ENCODE measurements around the gene CIDEA.
A peak's percentile ranks its signal among the peaks of the same experiment; 100 is the strongest.
"Not testable (repeated sequence)": the region's sequence is repeated elsewhere in the genome, so short reads cannot be mapped to it uniquely, and the experiment has no call there.

CIDEA gene

DNA sequence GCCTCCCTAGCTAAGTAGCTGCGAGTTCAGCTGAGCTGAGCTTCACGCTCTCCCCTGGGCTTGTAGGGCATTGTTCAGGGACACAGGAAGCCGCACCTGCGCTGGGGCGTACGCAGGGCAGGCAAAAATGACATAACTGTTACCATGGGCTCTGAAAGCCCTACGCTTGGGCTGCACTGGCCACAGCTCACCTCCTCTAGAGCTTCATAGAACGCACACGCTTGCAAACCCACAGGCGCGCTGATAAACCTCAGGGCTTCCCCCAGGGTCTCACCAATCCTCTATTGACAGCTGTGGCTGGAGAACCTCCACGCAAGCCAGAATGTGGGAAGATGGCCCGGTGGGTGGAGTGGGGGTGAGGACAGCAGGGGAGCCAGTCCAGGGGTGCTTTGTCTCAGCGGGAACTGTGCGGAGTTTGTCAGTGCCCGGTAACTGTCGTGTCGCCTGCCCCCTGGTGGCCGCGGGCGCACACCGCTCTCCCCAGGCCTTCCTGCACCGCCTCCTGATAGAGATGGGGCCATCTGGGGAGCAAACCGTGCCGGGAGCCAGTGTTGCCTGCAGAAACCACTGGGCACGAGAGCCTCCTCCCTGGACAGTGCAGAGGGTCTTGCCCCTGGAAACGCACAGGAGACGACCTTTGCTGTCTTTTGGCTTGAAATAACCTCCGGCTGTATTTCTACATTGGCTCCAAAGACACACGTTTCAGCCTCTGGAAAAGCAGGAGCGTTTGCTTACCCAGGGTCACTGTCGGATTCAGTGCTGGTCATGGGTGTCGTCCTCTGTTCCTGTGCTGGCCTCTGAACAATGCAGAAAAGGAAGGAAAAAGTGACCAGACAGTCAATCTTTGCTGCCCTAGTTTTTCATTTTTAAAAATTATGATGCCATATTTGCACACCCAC lies 17.0 kb upstream of the CIDEA start:
- Histone ChIP-seq H3K9me3 (ENCODE audit: severe bottlenecking) (no peaks in the 10 kb centered on the region), H3K36me3 (no peaks in the 10 kb centered on the region)
- DNase-seq, result peak; percentile 80

DNA sequence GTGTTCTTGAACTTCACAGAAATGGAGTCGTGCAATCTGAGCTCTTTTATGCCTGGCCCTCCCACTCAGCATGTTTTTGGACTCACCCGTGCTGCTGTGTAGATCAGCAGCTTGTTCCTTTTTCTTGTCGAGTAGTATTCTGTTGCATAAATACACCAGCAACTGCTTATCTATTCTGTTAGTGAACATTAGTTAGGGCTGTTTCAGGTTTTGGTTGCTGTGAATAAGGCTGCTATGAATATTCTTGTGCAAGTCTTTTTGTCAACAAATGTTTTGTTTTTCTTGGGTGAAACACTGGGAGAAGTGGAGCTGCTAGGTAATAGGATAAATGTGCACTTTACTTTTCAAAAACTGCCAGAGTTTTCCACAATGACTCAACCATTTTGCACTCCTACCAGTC lies 15.3 kb upstream of the CIDEA start:
- no peaks in the 10 kb centered on the region for H3K36me3 ChIP-seq
- no peak for DNase-seq
- no peaks in the 10 kb centered on the region for H3K27me3 ChIP-seq (ENCODE audit: insufficient read depth, low read depth, severe bottlenecking)
- H3K4me3 ChIP-seq (ENCODE audit: low read depth, low read length), result no peak overlapping the region
- no peak overlapping the region for H3K27ac ChIP-seq
- no peaks in the 10 kb centered on the region for H3K9me3 ChIP-seq (ENCODE audit: severe bottlenecking)
- TF ChIP-seq, protein P1, sequence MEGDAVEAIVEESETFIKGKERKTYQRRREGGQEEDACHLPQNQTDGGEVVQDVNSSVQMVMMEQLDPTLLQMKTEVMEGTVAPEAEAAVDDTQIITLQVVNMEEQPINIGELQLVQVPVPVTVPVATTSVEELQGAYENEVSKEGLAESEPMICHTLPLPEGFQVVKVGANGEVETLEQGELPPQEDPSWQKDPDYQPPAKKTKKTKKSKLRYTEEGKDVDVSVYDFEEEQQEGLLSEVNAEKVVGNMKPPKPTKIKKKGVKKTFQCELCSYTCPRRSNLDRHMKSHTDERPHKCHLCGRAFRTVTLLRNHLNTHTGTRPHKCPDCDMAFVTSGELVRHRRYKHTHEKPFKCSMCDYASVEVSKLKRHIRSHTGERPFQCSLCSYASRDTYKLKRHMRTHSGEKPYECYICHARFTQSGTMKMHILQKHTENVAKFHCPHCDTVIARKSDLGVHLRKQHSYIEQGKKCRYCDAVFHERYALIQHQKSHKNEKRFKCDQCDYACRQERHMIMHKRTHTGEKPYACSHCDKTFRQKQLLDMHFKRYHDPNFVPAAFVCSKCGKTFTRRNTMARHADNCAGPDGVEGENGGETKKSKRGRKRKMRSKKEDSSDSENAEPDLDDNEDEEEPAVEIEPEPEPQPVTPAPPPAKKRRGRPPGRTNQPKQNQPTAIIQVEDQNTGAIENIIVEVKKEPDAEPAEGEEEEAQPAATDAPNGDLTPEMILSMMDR (IDR thresholded peaks at IDR 0.05; ENCODE audit: low read depth, low read length), result no peak

More for the DNA sequence above, 17.0 kb upstream of the CIDEA start:
- Histone ChIP-seq H3K4me3 (ENCODE audit: low read depth, low read length) (no peak overlapping the region), H3K27ac (no peak overlapping the region), H3K27me3 (ENCODE audit: insufficient read depth, low read depth, severe bottlenecking) (no peaks in the 10 kb centered on the region)
- TF ChIP-seq, protein P1 (IDR thresholded peaks at IDR 0.05; ENCODE audit: low read depth, low read length), result peak; percentile 99

DNA sequence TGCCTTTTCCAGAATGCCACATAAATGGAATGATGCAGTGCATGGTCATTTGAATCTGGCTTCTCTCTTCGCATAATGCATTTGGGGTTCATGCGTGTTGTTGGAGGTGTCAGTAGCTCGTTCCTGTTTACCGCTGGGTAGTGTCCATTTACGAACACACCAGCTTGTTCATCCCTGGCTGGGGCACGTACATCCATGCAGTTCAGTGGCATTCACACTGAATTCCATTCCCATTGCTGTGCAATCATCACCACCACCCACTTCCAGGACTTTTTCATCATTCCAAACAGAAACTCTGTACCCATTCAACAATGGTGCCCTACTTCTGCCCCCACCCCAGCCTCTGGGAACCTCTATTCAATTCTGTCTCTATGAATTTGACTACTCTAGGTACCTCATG lies 14.7 kb upstream of the CIDEA start:
- TF ChIP-seq, protein P1 (IDR thresholded peaks at IDR 0.05; ENCODE audit: low read depth, low read length), result no peak
- no peak for DNase-seq

DNA sequence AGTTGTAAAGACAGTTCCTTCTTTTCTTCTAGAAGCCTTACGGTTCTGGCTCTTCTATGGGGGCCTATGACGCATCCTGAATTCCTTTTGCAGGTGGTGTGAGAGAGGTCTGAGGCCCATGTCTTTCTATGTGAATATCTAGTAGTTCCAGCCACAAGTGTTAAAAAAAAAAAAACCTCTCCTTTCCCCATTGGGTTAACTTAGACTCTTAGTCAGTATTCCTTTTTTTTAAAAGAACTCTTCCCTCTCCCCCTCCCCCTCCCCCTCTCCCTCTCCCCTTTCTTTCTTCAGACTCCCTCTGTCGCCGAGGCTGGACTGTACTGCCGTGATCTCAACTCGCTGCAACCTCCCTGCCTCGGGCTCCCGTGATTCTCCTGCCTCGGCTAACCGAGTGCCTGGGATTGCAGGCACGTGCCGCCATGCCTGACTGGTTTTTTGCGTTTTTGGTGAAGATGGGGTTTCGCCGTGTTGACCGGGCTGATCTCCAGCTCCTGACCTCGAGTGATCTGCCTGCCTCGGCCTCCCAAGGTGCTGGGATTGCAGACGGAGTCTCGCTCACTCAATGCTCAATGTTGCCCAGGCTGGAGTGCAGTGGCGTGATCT lies 11.4 kb upstream of the CIDEA start:
- Histone ChIP-seq H3K27ac (no peak overlapping the region), H3K27me3 (ENCODE audit: insufficient read depth, low read depth, severe bottlenecking) (no peaks in the 10 kb centered on the region), H3K4me3 (ENCODE audit: low read depth, low read length) (no peak overlapping the region), H3K36me3 (no peaks in the 10 kb centered on the region), H3K9me3 (ENCODE audit: severe bottlenecking) (no peaks in the 10 kb centered on the region)
- DNase-seq, result no peak
- TF ChIP-seq, protein P1 (IDR thresholded peaks at IDR 0.05; ENCODE audit: low read depth, low read length), result no peak

More for the DNA sequence above, 14.7 kb upstream of the CIDEA start:
- H3K27ac ChIP-seq, result no peak overlapping the region
- no peak overlapping the region for H3K4me3 ChIP-seq (ENCODE audit: low read depth, low read length)
- H3K27me3 ChIP-seq (ENCODE audit: insufficient read depth, low read depth, severe bottlenecking), result no peaks in the 10 kb centered on the region
- H3K9me3 ChIP-seq (ENCODE audit: severe bottlenecking), result no peaks in the 10 kb centered on the region
- no peaks in the 10 kb centered on the region for H3K36me3 ChIP-seq

DNA sequence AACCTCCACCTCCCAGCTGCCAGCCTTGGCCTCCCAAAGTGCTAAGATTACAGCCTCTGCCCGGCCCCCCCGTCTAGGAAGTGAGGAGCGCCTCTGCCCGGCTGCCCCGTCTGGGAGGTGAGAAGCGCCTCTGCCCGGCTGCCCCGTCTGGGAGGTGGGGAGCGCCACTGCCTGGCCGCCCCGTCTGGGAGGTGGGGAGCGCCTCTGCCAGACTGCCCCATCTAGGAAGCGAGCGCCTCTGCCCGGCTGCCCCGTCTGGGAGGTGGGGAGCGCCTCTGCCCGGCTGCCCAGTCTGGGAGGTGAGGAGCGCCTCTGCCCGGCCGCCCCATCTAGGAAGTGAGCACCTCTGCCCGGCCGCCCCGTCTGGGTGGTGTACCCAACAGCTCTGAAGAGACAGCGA lies 10.9 kb upstream of the CIDEA start:
- not testable (repeated sequence) for H3K9me3 ChIP-seq (ENCODE audit: severe bottlenecking); H3K4me3 ChIP-seq (ENCODE audit: low read depth, low read length); H3K36me3 ChIP-seq; H3K27me3 ChIP-seq (ENCODE audit: insufficient read depth, low read depth, severe bottlenecking); DNase-seq; H3K27ac ChIP-seq

DNA sequence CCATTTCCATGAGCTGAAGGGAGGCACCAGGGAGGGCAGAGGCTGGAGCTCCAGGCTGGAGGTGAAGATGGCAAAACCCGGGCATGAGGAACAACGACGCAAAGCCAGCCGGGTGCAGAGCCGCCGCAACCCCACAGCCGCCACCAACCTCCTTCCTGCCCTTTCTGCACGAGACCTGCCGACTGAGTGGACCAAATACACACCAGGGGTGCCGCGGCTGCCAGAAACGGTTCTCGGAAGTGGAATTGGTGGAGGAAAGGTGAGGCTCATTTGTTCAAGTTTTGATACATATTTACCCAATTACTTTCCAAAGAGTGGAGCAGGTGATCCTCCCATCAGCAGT lies 8.4 kb upstream of the CIDEA start:
- no peak for DNase-seq
- Histone ChIP-seq H3K27me3 (ENCODE audit: insufficient read depth, low read depth, severe bottlenecking) (no peaks in the 10 kb centered on the region), H3K9me3 (ENCODE audit: severe bottlenecking) (no peaks in the 10 kb centered on the region), H3K36me3 (no peaks in the 10 kb centered on the region), H3K4me3 (ENCODE audit: low read depth, low read length) (no peak overlapping the region), H3K27ac (no peak overlapping the region)
- TF ChIP-seq, protein P1 (IDR thresholded peaks at IDR 0.05; ENCODE audit: low read depth, low read length), result no peak
